Left ventricle myocardium inferior (tissue), 1 donor: ENCODE results near the gene SNX27. TPM values are rescaled to one million over a fixed set of nuclear protein-coding genes. Genes with fewer than 3 reads are reported as not detected.

Experiments
- DNase-seq: peaks from one replicate; pipeline ENCODE4 v3.0.0-alpha.2; 2020
- H3K27ac ChIP-seq: fragments of 200-600 bp; replicated peaks from 2 replicates; pipeline ENCODE4 v1.8.0; 2021
- H3K27me3 ChIP-seq: fragments of 200-600 bp; 2 replicates; pipeline ENCODE4 v1.8.0; 2021; ENCODE audit warnings: low read depth
- H3K36me3 ChIP-seq: fragments of 200-600 bp; 2 replicates; pipeline ENCODE4 v1.8.0; 2021
- H3K4me1 ChIP-seq: fragments of 200-600 bp; 2 replicates; pipeline ENCODE4 v1.8.0; 2021
- H3K4me3 ChIP-seq: fragments of 200-600 bp; 2 replicates; pipeline ENCODE4 v1.8.0; 2021; ENCODE audit warnings: mild to moderate bottlenecking, moderate library complexity
- H3K9me3 ChIP-seq: fragments of 200-600 bp; replicated peaks from 2 replicates; pipeline ENCODE4 v1.8.0; 2021
- intact Hi-C: fragments of 100-400 bp; cut with micrococcal nuclease; formaldehyde crosslinking; loops from one replicate; pipeline ENCODE4 v1.11.0; 2022
- total RNA-seq: library from RNA; stranded (reverse); fragmentation: NEBNext Ultra II Directional; extraction: Animal tissue kit (Norgen Biotek cat#: 25700); gene quantifications from one replicate; pipeline ENCODE4 v1.2.1, GENCODE V29; 2021
- TF ChIP-seq, protein P1 (sequence below): fragments of 200-600 bp; IDR thresholded peaks from 2 replicates; pipeline ENCODE4 v1.8.0; 2021; ENCODE audit warnings: antibody characterized with exemption, mild to moderate bottlenecking, borderline replicate concordance
- donor health status: DM: no; HTN: yes; CAD: no; lungs with severe emphysema.

Gene SNX27
- total RNA-seq, 1 donor from 2014 or later = 31.8 TPM

DNA sequence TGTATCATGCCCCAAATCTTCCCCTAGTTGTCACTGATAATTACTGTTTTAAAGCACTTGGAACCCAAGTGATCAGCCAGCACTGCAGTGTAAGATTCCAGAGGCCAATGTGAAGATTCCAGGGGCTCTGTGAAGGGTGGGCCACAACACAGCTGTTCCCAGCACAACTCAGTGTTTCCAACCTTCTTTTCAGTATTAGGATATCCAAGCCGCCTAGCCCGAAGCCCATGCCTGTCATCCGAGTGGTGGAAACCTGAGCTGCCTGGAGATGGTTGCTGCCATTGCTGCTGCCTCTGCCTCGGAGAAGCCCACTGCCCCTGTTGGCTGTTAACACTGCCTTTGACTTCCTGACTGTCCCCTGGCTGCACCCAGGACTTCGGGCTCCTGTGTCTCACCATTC is 30.4 kb upstream of the SNX27 start:
- intact Hi-C loops = no loop called here
- DNase-seq = no peak
- Histone ChIP-seq H3K36me3 (peaks cover 24% of the 10 kb centered on the region), H3K9me3 (no peaks in the 10 kb centered on the region), H3K4me3 (no peak overlapping the region), H3K4me1 (no peaks in the 10 kb centered on the region), H3K27me3 (no peaks in the 10 kb centered on the region), H3K27ac (no peak overlapping the region)
- TF ChIP-seq, protein P1, sequence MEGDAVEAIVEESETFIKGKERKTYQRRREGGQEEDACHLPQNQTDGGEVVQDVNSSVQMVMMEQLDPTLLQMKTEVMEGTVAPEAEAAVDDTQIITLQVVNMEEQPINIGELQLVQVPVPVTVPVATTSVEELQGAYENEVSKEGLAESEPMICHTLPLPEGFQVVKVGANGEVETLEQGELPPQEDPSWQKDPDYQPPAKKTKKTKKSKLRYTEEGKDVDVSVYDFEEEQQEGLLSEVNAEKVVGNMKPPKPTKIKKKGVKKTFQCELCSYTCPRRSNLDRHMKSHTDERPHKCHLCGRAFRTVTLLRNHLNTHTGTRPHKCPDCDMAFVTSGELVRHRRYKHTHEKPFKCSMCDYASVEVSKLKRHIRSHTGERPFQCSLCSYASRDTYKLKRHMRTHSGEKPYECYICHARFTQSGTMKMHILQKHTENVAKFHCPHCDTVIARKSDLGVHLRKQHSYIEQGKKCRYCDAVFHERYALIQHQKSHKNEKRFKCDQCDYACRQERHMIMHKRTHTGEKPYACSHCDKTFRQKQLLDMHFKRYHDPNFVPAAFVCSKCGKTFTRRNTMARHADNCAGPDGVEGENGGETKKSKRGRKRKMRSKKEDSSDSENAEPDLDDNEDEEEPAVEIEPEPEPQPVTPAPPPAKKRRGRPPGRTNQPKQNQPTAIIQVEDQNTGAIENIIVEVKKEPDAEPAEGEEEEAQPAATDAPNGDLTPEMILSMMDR = no peak

DNA sequence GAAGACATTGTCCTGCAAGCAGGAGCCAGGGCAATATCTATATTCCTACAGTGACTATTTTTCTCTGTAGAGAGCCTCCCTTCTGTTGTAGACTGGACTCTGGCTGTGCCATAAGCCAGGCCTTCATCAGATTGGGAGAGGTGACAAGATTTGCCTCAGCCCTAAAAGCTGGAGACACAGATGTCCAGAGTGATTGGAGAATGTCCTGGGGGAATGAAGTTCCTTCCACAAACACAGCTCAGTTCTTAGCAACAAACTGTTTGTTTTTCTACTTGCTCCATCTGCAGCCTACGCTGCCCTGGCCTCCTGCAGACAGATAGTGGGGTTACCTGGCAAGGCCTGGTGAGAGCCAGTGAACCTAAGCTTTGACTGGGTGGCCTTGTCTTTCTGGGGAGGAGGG is 29.9 kb upstream of the SNX27 start:
- no peak overlapping the region for H3K27ac ChIP-seq
- H3K9me3 ChIP-seq = no peaks in the 10 kb centered on the region
- H3K4me1 ChIP-seq = no peaks in the 10 kb centered on the region
- TF ChIP-seq, protein P1 = no peak
- H3K27me3 ChIP-seq = no peaks in the 10 kb centered on the region
- H3K36me3 ChIP-seq = peaks cover 24% of the 10 kb centered on the region
- no peak overlapping the region for H3K4me3 ChIP-seq
- no peak for DNase-seq
- intact Hi-C loops = no loop called here

DNA sequence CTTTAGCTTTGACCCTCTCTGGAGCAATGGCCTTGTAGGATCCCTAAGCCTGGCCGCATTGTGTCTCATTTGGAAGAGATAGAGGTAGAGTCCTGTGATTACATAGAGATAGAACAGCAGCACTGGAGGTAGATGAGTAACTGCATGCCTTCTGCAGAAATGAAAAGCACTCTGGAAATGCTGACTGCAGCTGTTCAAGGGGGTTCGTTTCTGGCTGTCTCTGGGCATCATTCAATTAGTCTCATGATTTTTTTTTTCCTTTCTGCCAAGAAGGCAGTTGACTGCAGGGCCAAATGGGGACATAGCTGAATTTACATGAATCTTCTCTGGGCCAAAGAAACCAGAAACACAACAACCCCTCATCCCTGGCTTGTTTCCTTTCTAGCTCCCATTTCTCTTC is 28.1 kb upstream of the SNX27 start:
- H3K4me3 ChIP-seq = no peak overlapping the region
- DNase-seq = no peak
- H3K36me3 ChIP-seq = peaks cover 19% of the 10 kb centered on the region
- intact Hi-C loops = no loop called here
- no peak overlapping the region for H3K27ac ChIP-seq
- H3K27me3 ChIP-seq = no peaks in the 10 kb centered on the region
- H3K9me3 ChIP-seq = no peaks in the 10 kb centered on the region
- TF ChIP-seq, protein P1 = no peak
- no peaks in the 10 kb centered on the region for H3K4me1 ChIP-seq

DNA sequence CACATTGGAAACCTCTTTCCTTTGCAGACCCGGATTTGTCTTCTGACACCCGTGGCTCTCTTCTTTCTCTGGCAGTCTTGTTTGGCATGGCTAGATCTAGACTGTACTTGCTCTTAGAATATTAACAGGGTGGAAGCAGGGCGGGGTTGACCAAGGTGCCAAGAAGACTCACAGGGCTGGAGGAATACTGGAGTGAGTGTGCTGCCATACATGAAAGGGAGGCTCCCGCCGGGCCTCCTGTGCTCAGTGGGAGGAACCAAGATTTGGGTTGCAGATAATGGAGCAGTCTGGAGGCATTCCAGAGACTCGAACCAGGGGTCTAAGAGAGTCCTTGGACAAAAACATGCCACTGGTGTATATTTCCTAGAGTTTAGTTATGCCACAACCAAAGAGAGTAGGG is 27.6 kb upstream of the SNX27 start:
- no peak overlapping the region for H3K27ac ChIP-seq
- peaks cover 16% of the 10 kb centered on the region for H3K36me3 ChIP-seq
- H3K4me1 ChIP-seq = no peaks in the 10 kb centered on the region
- no peaks in the 10 kb centered on the region for H3K27me3 ChIP-seq
- no peak for DNase-seq
- TF ChIP-seq, protein P1 = no peak
- H3K4me3 ChIP-seq = no peak overlapping the region
- no peaks in the 10 kb centered on the region for H3K9me3 ChIP-seq
- intact Hi-C loops = no loop called here

DNA sequence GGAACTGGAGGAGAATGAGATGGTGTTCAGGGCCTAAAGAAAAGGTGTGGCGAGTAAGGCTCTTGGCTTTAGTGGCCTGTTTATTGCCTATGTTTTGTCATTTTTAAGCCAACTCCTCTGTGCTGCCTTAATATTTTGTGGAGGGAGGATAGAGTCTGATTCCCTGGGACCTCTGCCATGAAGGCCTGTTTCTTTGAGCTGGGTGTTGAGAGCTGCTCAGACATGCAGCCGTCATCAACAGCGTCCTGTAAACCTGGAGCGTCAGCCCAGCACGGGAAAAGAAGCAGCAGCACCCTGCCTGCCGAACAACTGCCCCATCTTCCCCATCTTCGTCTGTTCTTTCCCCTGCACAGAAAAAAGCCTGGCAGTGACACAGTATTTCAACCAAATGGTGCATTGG is 27.1 kb upstream of the SNX27 start:
- intact Hi-C loops = no loop called here
- H3K36me3 ChIP-seq = peaks cover 11% of the 10 kb centered on the region
- H3K27me3 ChIP-seq = no peaks in the 10 kb centered on the region
- no peaks in the 10 kb centered on the region for H3K9me3 ChIP-seq
- TF ChIP-seq, protein P1 = no peak
- H3K27ac ChIP-seq = no peak overlapping the region
- H3K4me3 ChIP-seq = no peak overlapping the region
- no peaks in the 10 kb centered on the region for H3K4me1 ChIP-seq
- no peak for DNase-seq

DNA sequence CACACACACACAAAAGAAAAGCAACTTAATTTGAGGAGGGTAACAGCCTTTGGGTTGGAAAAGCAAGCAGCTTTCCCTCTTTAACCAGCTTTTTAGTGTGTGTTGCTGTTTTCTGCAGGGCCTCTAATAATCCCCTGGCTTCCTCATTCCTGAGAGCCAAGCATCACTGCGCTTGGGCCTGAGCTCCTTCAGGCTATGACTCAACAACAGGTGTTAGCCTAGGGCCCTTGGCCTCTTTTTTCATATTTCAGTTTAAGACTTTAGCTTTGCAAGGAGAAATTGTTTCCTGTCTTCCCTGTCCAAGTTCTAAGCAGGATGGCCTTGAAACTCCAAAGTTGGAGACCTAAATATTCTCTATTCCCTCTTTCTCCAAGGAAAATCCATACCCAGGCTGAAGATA is 26.2 kb upstream of the SNX27 start:
- no peak overlapping the region for H3K27ac ChIP-seq
- no peaks in the 10 kb centered on the region for H3K27me3 ChIP-seq
- TF ChIP-seq, protein P1 = no peak
- H3K4me1 ChIP-seq = no peaks in the 10 kb centered on the region
- no peak for DNase-seq
- peaks cover under 1% of the 10 kb centered on the region for H3K9me3 ChIP-seq
- intact Hi-C loops = no loop called here
- H3K36me3 ChIP-seq = peaks cover 8% of the 10 kb centered on the region
- no peak overlapping the region for H3K4me3 ChIP-seq
